ENCODE data around the gene CCDC116.
"Not testable (repeated sequence)": the region's sequence is repeated elsewhere in the genome, so short reads cannot be mapped to it uniquely, and the experiment has no call there.

The CCDC116 gene

GRCh38 chr22:21632237-21632895 lies at the start of gene CCDC116:
Gene CCDC116 (plus strand): TSS chr22:21632760. CDS start chr22:21633182, 422 bp downstream.
- peak; percentile 82 for DNase-seq

GRCh38 chr22:21582801-21583740 lies 49.5 kb upstream of the CCDC116 start:
- no peak for DNase-seq

- DNase-seq: no peak
These were observed 47.2 kb upstream of the CCDC116 start for GRCh38 chr22:21585389-21585788.

- peak; percentile 8 for DNase-seq
These were observed 44.6 kb upstream of the CCDC116 start for GRCh38 chr22:21587803-21588611.

GRCh38 chr22:21589396-21589795 lies 43.2 kb upstream of the CCDC116 start:
- DNase-seq: no peak

GRCh38 chr22:21590809-21591641 lies 41.5 kb upstream of the CCDC116 start:
- DNase-seq: no peak

GRCh38 chr22:21591695-21592094 lies 40.9 kb upstream of the CCDC116 start:
- no peak for DNase-seq

GRCh38 chr22:21592422-21592821 lies 40.1 kb upstream of the CCDC116 start:
- DNase-seq: no peak

- DNase-seq: no peak
These were observed 38.9 kb upstream of the CCDC116 start for GRCh38 chr22:21593406-21594232.

- DNase-seq: no peak
These were observed 37.6 kb upstream of the CCDC116 start for GRCh38 chr22:21594865-21595452.

GRCh38 chr22:21596356-21597135 lies 36.0 kb upstream of the CCDC116 start:
- DNase-seq: not testable (repeated sequence)

GRCh38 chr22:21598302-21598701 lies 34.3 kb upstream of the CCDC116 start:
- no peak for DNase-seq

GRCh38 chr22:21599053-21599893 lies 33.3 kb upstream of the CCDC116 start:
- no peak for DNase-seq

GRCh38 chr22:21602579-21602978 lies 30.0 kb upstream of the CCDC116 start:
- no peak for DNase-seq

GRCh38 chr22:21603973-21604372 lies 28.6 kb upstream of the CCDC116 start:
- no peak for DNase-seq

GRCh38 chr22:21605887-21606564 lies 26.5 kb upstream of the CCDC116 start:
- DNase-seq: no peak

GRCh38 chr22:21606775-21607174 lies 25.8 kb upstream of the CCDC116 start:
- DNase-seq: no peak

- DNase-seq: not testable (repeated sequence)
These were observed 22.9 kb upstream of the CCDC116 start for GRCh38 chr22:21609556-21610157.
